HepG2 (cell line): ENCODE measurements around the gene WDR81. TPM values are rescaled to one million over a fixed set of nuclear protein-coding genes. Genes with fewer than 3 reads are reported as not detected.

Experiments used
- ARID2 ChIP-seq: sonication (generic); formaldehyde crosslinking; IDR thresholded peaks from 2 replicates; pipeline ENCODE4 v1.8.1; 2022; ENCODE audit warnings: mild to moderate bottlenecking, missing genetic modification reagents, borderline replicate concordance
- BRCA1 ChIP-seq: sonication (generic); formaldehyde crosslinking; IDR thresholded peaks from 2 replicates; pipeline ENCODE4 v1.4.0; 2020; ENCODE audit warnings: missing genetic modification reagents
- HIVEP1 ChIP-seq: sonication (generic); formaldehyde crosslinking; IDR thresholded peaks from 2 replicates; pipeline ENCODE4 v1.4.0; 2020; ENCODE audit warnings: mild to moderate bottlenecking, missing genetic modification reagents
- POLR2G ChIP-seq: fragments of 200-400 bp; formaldehyde crosslinking; IDR thresholded peaks from 2 replicates; pipeline ENCODE4 v1.6.1; 2018; ENCODE audit warnings: mild to moderate bottlenecking, low read depth, low read length, moderate library complexity
- SMC3 ChIP-seq: IDR thresholded peaks from 2 replicates; pipeline ENCODE4 v1.6.1; 2011; ENCODE audit warnings: low read length, improper control_type of control experiment
- SP140L ChIP-seq: sonication (generic); formaldehyde crosslinking; IDR thresholded peaks from 2 replicates; pipeline ENCODE4 v1.4.0; 2020; ENCODE audit warnings: missing genetic modification reagents, borderline replicate concordance
- ZBTB3 ChIP-seq: sonication (generic); formaldehyde crosslinking; IDR thresholded peaks from 2 replicates; pipeline ENCODE4 v1.4.0; 2020; ENCODE audit warnings: low read depth, mild to moderate bottlenecking, moderate library complexity, missing genetic modification reagents, borderline replicate concordance
- ZBTB8A ChIP-seq: sonication (generic); formaldehyde crosslinking; IDR thresholded peaks from 2 replicates; pipeline ENCODE4 v1.4.0; 2020; ENCODE audit warnings: mild to moderate bottlenecking, low read depth, missing genetic modification reagents, borderline replicate concordance
- ZNF10 ChIP-seq: sonication (generic); formaldehyde crosslinking; IDR thresholded peaks from 2 replicates; pipeline ENCODE4 v1.4.0; 2020; ENCODE audit warnings: mild to moderate bottlenecking, low read depth, missing genetic modification reagents, borderline replicate concordance
- ZNF121 ChIP-seq: sonication (generic); formaldehyde crosslinking; IDR thresholded peaks from 2 replicates; pipeline ENCODE4 v1.5.0; 2020; ENCODE audit warnings: mild to moderate bottlenecking, missing genetic modification reagents
- ZNF589 ChIP-seq: sonication (generic); formaldehyde crosslinking; conservative IDR thresholded peaks from 2 replicates; pipeline ENCODE4 v1.8.0; 2022; ENCODE audit warnings: mild to moderate bottlenecking, moderate library complexity, missing genetic modification reagents
- polyA plus RNA-seq, 8 experiments: library from polyadenylated mRNA; depleted of rRNA in 3 of 8; stranded (reverse) in 7 of 8; unstranded in 1 of 8; fragments of >200 nt; fragmentation: Illumina TruSeq in 4 of 8; extraction: Trizol in 4 of 8; gene quantifications; 2 replicates each; pipeline versions ENCODE4 v1.2.1 to v1.2.3, GENCODE V29; 2011 to 2016; ENCODE audit warnings: low read depth in 4 of 8, missing spikeins in 1 of 8, mixed read lengths in 1 of 8; ENCODE audit not compliant: insufficient read depth in 1 of 8
- total RNA-seq, 5 experiments: library from RNA; depleted of rRNA; stranded (reverse); fragments of >200 nt; fragmentation: Illumina TruSeq; extraction: Trizol; gene quantifications; 2 replicates each; pipeline ENCODE4 v1.2.3, GENCODE V29; 2016; ENCODE audit warnings: low read depth in 1 of 5
- TF ChIP-seq, protein P1 (sequence below): sonication (generic); formaldehyde crosslinking; IDR thresholded peaks from 2 replicates; pipeline ENCODE4 v1.4.0; 2020; ENCODE audit warnings: mild to moderate bottlenecking, missing genetic modification reagents
- TF ChIP-seq, protein P2 (sequence below), 2 experiments: IDR thresholded peaks; 2 replicates each; pipeline ENCODE4 v1.6.1; 2011 to 2012; ENCODE audit warnings: low read length in 2 of 2, borderline replicate concordance in 1 of 2, low read depth in 1 of 2, mild to moderate bottlenecking in 1 of 2, moderate library complexity in 1 of 2
- TF ChIP-seq, protein P3 (sequence below): sonication (generic); formaldehyde crosslinking; IDR thresholded peaks from 2 replicates; pipeline ENCODE4; 2020; ENCODE audit warnings: missing genetic modification reagents, mild to moderate bottlenecking, borderline replicate concordance
- TF ChIP-seq, protein P4 (sequence below): sonication (generic); formaldehyde crosslinking; IDR thresholded peaks from 2 replicates; pipeline ENCODE4 v1.4.0; 2020; ENCODE audit warnings: missing genetic modification reagents

Gene WDR81
- total and polyA plus RNA-seq, 2 of the 13 experiments (the other 11 are each of a cell fraction or from before 2014, with no cell fraction given): 9.1 to 16.7 TPM

DNA sequence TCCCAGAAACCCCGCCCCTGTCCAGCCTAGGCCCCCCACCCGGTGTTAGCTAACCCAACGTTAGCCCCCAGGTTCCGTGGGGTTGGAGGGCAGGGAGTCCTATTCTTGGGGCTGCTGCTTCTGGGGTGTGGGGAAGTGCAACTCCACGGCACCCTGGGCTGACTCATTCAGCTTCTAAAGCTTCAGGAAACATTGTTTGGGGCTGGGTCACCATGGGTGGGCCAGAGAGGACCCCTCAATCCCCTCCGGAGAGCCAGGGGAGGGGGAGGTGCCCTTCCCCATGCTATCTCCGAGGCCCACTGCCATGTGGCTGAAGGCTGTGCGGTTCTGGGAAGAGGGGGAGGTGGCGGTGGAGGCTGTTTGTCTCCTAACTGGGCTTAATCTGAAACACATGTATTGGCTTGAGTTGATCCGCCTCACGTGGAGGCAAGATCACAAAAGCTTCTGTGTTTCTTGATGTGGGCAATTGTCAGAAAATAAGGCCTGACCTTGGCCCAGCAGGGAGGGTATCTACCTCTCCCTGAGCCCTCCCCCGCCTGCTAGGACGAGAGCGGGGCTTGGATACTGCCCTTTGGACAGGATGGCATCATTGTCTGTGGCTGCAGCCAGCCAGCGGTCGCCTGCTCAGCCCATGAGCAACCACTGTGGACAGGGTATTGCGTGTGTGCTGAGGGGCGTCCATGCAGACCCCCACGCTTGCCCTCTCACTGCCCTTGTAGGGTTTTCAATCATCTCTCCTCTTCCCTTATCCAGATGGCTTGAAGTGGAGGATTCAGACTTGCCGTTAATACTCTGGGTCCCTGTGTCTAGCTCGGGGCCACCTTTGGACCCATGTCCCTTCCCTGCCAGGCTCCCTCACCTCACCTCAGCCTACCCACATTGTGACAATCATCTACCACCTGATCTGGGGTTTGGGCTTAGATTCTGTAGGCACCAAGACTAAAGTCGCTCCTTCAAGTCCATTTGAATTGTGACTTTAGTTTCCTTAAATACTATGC is 38.7 kb downstream of the WDR81 start (continued):
- TF ChIP-seq, protein P1, sequence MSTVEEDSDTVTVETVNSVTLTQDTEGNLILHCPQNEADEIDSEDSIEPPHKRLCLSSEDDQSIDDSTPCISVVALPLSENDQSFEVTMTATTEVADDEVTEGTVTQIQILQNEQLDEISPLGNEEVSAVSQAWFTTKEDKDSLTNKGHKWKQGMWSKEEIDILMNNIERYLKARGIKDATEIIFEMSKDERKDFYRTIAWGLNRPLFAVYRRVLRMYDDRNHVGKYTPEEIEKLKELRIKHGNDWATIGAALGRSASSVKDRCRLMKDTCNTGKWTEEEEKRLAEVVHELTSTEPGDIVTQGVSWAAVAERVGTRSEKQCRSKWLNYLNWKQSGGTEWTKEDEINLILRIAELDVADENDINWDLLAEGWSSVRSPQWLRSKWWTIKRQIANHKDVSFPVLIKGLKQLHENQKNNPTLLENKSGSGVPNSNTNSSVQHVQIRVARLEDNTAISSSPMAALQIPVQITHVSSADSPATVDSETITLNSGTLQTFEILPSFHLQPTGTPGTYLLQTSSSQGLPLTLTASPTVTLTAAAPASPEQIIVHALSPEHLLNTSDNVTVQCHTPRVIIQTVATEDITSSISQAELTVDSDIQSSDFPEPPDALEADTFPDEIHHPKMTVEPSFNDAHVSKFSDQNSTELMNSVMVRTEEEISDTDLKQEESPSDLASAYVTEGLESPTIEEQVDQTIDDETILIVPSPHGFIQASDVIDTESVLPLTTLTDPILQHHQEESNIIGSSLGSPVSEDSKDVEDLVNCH (CRISPR knock-in tag): no peak
- TF ChIP-seq, protein P2, sequence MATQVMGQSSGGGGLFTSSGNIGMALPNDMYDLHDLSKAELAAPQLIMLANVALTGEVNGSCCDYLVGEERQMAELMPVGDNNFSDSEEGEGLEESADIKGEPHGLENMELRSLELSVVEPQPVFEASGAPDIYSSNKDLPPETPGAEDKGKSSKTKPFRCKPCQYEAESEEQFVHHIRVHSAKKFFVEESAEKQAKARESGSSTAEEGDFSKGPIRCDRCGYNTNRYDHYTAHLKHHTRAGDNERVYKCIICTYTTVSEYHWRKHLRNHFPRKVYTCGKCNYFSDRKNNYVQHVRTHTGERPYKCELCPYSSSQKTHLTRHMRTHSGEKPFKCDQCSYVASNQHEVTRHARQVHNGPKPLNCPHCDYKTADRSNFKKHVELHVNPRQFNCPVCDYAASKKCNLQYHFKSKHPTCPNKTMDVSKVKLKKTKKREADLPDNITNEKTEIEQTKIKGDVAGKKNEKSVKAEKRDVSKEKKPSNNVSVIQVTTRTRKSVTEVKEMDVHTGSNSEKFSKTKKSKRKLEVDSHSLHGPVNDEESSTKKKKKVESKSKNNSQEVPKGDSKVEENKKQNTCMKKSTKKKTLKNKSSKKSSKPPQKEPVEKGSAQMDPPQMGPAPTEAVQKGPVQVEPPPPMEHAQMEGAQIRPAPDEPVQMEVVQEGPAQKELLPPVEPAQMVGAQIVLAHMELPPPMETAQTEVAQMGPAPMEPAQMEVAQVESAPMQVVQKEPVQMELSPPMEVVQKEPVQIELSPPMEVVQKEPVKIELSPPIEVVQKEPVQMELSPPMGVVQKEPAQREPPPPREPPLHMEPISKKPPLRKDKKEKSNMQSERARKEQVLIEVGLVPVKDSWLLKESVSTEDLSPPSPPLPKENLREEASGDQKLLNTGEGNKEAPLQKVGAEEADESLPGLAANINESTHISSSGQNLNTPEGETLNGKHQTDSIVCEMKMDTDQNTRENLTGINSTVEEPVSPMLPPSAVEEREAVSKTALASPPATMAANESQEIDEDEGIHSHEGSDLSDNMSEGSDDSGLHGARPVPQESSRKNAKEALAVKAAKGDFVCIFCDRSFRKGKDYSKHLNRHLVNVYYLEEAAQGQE (IDR thresholded peaks at IDR 0.05; ENCODE audit: borderline replicate concordance in 1 of 2, low read depth in 1 of 2, low read length in 2 of 2): no peak
- no peak for TF ChIP-seq ZNF10 (CRISPR knock-in tag)
- TF ChIP-seq, protein P3, sequence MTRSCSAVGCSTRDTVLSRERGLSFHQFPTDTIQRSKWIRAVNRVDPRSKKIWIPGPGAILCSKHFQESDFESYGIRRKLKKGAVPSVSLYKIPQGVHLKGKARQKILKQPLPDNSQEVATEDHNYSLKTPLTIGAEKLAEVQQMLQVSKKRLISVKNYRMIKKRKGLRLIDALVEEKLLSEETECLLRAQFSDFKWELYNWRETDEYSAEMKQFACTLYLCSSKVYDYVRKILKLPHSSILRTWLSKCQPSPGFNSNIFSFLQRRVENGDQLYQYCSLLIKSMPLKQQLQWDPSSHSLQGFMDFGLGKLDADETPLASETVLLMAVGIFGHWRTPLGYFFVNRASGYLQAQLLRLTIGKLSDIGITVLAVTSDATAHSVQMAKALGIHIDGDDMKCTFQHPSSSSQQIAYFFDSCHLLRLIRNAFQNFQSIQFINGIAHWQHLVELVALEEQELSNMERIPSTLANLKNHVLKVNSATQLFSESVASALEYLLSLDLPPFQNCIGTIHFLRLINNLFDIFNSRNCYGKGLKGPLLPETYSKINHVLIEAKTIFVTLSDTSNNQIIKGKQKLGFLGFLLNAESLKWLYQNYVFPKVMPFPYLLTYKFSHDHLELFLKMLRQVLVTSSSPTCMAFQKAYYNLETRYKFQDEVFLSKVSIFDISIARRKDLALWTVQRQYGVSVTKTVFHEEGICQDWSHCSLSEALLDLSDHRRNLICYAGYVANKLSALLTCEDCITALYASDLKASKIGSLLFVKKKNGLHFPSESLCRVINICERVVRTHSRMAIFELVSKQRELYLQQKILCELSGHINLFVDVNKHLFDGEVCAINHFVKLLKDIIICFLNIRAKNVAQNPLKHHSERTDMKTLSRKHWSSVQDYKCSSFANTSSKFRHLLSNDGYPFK (CRISPR knock-in tag): peak; percentile 23; the same call in 1 of the 2 replicates
- TF ChIP-seq ZNF589 (CRISPR knock-in tag): peak; percentile 65; the same call in 1 of the 2 replicates
- TF ChIP-seq HIVEP1 (CRISPR knock-in tag): peak; percentile 79
- no peak for TF ChIP-seq ZBTB8A (CRISPR knock-in tag)
- no peak for TF ChIP-seq BRCA1 (CRISPR knock-in tag)
- 0 out of 2 replicates have a peak, but pooled peaks have one; percentile 31 for TF ChIP-seq ARID2 (CRISPR knock-in tag)
- TF ChIP-seq ZBTB3: no peak
- no peak for TF ChIP-seq SMC3
- TF ChIP-seq, protein P4, sequence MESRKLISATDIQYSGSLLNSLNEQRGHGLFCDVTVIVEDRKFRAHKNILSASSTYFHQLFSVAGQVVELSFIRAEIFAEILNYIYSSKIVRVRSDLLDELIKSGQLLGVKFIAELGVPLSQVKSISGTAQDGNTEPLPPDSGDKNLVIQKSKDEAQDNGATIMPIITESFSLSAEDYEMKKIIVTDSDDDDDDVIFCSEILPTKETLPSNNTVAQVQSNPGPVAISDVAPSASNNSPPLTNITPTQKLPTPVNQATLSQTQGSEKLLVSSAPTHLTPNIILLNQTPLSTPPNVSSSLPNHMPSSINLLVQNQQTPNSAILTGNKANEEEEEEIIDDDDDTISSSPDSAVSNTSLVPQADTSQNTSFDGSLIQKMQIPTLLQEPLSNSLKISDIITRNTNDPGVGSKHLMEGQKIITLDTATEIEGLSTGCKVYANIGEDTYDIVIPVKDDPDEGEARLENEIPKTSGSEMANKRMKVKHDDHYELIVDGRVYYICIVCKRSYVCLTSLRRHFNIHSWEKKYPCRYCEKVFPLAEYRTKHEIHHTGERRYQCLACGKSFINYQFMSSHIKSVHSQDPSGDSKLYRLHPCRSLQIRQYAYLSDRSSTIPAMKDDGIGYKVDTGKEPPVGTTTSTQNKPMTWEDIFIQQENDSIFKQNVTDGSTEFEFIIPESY (CRISPR knock-in tag): peak; percentile 62; the same call in 1 of the 2 replicates
- TF ChIP-seq POLR2G: peak; percentile 95
- no peak for TF ChIP-seq SP140L
- 0 out of 2 replicates have a peak, but pooled peaks have one; percentile 38 for TF ChIP-seq ZNF121 (CRISPR knock-in tag)
